ENCODE measurements around the gene UBE2S. TPM values are rescaled to one million over a fixed set of nuclear protein-coding genes. Genes with fewer than 3 reads are reported as not detected.

The UBE2S gene
- total RNA-seq, 1 experiment from 2014 or later = 279 TPM

- Mint-ChIP-seq H3K36me3 (ENCODE audit: insufficient read depth, unreplicated experiment) (peaks cover 20% of the 10 kb centered on the region), H3K4me1 (ENCODE audit: low read depth, unreplicated experiment) (peaks cover 26% of the 10 kb centered on the region), H3K4me3 (ENCODE audit: unreplicated experiment) (peak overlapping the region; percentile 91), H3K27ac (ENCODE audit: unreplicated experiment) (no peak overlapping the region), H3K9me3 (ENCODE audit: unreplicated experiment) (no peaks in the 10 kb centered on the region), H3K27me3 (ENCODE audit: insufficient read depth, unreplicated experiment) (peaks cover 7% of the 10 kb centered on the region)
- DNase-seq = peak in 1 of 2 experiments; percentile 70
- Histone ChIP-seq H3K27me3 (replicated peaks; ENCODE audit: control insufficient read depth, insufficient read depth, low read length) (no peaks in the 10 kb centered on the region; the same call in none of the 2 replicates), H3K4me1 (peaks cover 22% of the 10 kb centered on the region), H3K9me3 (no peaks in the 10 kb centered on the region), H3K36me3 (ENCODE audit: control insufficient read depth, insufficient read depth, low read length) (no peaks in the 10 kb centered on the region), H3K4me3 (ENCODE audit: low read depth, low read length) (peak overlapping the region; percentile 57)
- ChIA-PET CTCF (interaction anchor here (0.6 to 0.9 kb wide), 2 partner anchors 77 to 89 kb away, joined by 3 read pairs; partner anchors contain the start of gene HSPBP1), POLR2A (interaction anchor here (0.6 to 1.4 kb wide), 3 partner anchors 19 to 85 kb away, joined by 3 to 5 read pairs (median 3); partner anchors contain the start of genes BRSK1 and UBE2S)
- no TSS peak for BruUV-seq (replicated peaks)
- intact Hi-C loops (cut with micrococcal nuclease; ENCODE audit: unreplicated experiment) = no loop called here
- no peak for TF ChIP-seq CTCF (IDR thresholded peaks at IDR 0.05; ENCODE audit: insufficient read depth in 1 of 2, low read depth in 1 of 2, low read length in 1 of 2, severe bottlenecking in 1 of 2, unreplicated experiment in 1 of 2)
These were observed 38.7 kb downstream of the UBE2S start for GRCh38 chr19:55368701-55369563.

- Histone ChIP-seq H3K27me3 (replicated peaks; ENCODE audit: control insufficient read depth, insufficient read depth, low read length) (no peaks in the 10 kb centered on the region; the same call in none of the 2 replicates), H3K9me3 (no peaks in the 10 kb centered on the region), H3K4me1 (peaks cover 16% of the 10 kb centered on the region), H3K36me3 (ENCODE audit: control insufficient read depth, insufficient read depth, low read length) (no peaks in the 10 kb centered on the region), H3K4me3 (ENCODE audit: low read depth, low read length) (no peak overlapping the region)
- ChIA-PET CTCF (interaction anchor here (0.6 kb wide), 1 partner anchor 76 kb away, joined by 3 read pairs; no protein-coding TSS in a partner anchor), POLR2A (interaction anchor here (0.6 to 1.4 kb wide), 3 partner anchors 18 to 85 kb away, joined by 3 to 5 read pairs (median 3); partner anchors contain the start of genes BRSK1 and UBE2S)
- Mint-ChIP-seq H3K4me3 (ENCODE audit: unreplicated experiment) (no peak overlapping the region), H3K27me3 (ENCODE audit: insufficient read depth, unreplicated experiment) (peaks cover 7% of the 10 kb centered on the region), H3K9me3 (ENCODE audit: unreplicated experiment) (no peaks in the 10 kb centered on the region), H3K36me3 (ENCODE audit: insufficient read depth, unreplicated experiment) (peaks cover 15% of the 10 kb centered on the region), H3K4me1 (ENCODE audit: low read depth, unreplicated experiment) (peaks cover 21% of the 10 kb centered on the region), H3K27ac (ENCODE audit: unreplicated experiment) (no peak overlapping the region)
- TF ChIP-seq CTCF (IDR thresholded peaks at IDR 0.05; ENCODE audit: insufficient read depth in 1 of 2, low read depth in 1 of 2, low read length in 1 of 2, severe bottlenecking in 1 of 2, unreplicated experiment in 1 of 2) = no peak
- no TSS peak for BruUV-seq (replicated peaks)
- no peak for DNase-seq
- intact Hi-C loops (cut with micrococcal nuclease; ENCODE audit: unreplicated experiment) = no loop called here
These were observed 39.5 kb downstream of the UBE2S start for GRCh38 chr19:55368106-55368505.

GRCh38 chr19:55366790-55367189 is 40.8 kb downstream of the UBE2S start:
- Histone ChIP-seq H3K9me3 (no peaks in the 10 kb centered on the region), H3K4me1 (peaks cover 8% of the 10 kb centered on the region; the same call in 1 of the 2 replicates), H3K27me3 (replicated peaks; ENCODE audit: control insufficient read depth, insufficient read depth, low read length) (no peaks in the 10 kb centered on the region; the same call in 1 of the 2 replicates), H3K4me3 (ENCODE audit: low read depth, low read length) (no peak overlapping the region), H3K36me3 (ENCODE audit: control insufficient read depth, insufficient read depth, low read length) (no peaks in the 10 kb centered on the region)
- BruUV-seq (replicated peaks) = no TSS peak
- ChIA-PET POLR2A (no interaction called here), CTCF (no interaction called here)
- Mint-ChIP-seq H3K27me3 (ENCODE audit: insufficient read depth, unreplicated experiment) (peaks cover 7% of the 10 kb centered on the region), H3K36me3 (ENCODE audit: insufficient read depth, unreplicated experiment) (peaks cover 9% of the 10 kb centered on the region), H3K9me3 (ENCODE audit: unreplicated experiment) (no peaks in the 10 kb centered on the region), H3K4me3 (ENCODE audit: unreplicated experiment) (no peak overlapping the region), H3K4me1 (ENCODE audit: low read depth, unreplicated experiment) (peaks cover 14% of the 10 kb centered on the region), H3K27ac (ENCODE audit: unreplicated experiment) (no peak overlapping the region)
- intact Hi-C loops (cut with micrococcal nuclease; ENCODE audit: unreplicated experiment) = no loop called here
- no peak for DNase-seq
- TF ChIP-seq CTCF (IDR thresholded peaks at IDR 0.05; ENCODE audit: insufficient read depth in 1 of 2, low read depth in 1 of 2, low read length in 1 of 2, severe bottlenecking in 1 of 2, unreplicated experiment in 1 of 2) = no peak

Measured in Caco-2 (cell line).